Measurements from ENCODE around the gene MCU.

MCU gene

GRCh38 chr10:72840319-72840718 is 148.4 kb downstream of the MCU start:
- no peak for DNase-seq (ENCODE audit: low read depth, low spot score)

DNA sequence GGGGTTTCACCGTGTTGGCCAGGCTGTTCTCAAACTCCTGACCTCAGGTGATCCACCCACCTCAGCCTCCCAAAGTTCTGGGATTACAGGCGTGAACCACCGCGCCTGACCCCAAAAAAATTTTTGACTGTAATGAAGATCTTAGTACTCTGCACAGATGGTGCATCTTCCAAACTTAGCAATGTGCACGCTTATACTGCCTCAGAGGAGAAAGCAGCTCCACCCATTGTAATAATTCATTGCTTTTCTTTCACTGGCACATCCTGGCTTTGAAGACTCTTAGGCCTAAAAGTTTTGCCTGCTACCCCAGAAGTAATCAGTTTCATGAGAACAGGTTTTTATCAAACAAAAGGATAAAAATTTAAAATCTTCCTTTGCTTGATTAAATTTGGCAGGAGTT is 149.5 kb downstream of the MCU start:
- DNase-seq (ENCODE audit: low read depth, low spot score), result no peak

DNA sequence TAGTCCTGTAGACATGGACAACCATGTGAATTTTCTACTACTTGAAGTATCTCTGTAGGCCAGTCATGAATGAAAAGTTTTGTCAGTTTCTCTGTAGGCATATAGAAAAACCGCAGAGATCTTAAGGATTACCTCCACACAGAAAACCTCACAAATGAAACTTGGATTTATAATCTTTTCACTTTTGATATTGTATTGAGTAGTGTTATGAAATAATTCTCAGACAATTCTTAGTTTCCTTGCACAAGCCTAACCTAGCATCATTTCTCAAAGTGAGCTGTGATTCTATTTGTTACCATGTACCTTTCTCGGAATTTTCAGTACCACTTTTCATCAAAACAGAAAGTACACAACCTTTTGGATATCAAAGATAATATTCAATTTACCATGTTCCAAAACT is 150.2 kb downstream of the MCU start:
- no peak for DNase-seq (ENCODE audit: low read depth, low spot score)

GRCh38 chr10:72846238-72846637 is 154.3 kb downstream of the MCU start:
- DNase-seq (ENCODE audit: low read depth, low spot score), result no peak

GRCh38 chr10:72847681-72848080 is 155.7 kb downstream of the MCU start:
- no peak for DNase-seq (ENCODE audit: low read depth, low spot score)

DNA sequence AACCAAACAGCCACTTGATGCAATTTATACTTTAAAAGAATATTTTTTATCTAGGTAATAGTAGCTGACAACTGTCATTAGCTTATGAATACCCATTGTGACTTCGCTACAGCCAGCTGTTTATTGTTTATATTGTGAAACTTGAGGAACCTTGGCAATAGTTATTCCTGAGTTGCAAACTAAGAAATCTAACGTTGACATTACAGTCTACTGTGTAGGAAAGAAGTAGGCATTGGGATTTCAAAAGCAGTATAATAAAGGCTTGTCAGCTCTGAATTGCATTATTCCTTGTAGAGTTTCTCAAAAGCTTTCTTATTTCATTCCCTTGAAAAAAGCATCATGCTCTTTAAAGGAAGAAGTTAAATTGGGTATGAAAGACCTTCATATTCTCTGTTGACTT is 158.9 kb downstream of the MCU start:
- DNase-seq (ENCODE audit: low read depth, low spot score), result no peak

DNA sequence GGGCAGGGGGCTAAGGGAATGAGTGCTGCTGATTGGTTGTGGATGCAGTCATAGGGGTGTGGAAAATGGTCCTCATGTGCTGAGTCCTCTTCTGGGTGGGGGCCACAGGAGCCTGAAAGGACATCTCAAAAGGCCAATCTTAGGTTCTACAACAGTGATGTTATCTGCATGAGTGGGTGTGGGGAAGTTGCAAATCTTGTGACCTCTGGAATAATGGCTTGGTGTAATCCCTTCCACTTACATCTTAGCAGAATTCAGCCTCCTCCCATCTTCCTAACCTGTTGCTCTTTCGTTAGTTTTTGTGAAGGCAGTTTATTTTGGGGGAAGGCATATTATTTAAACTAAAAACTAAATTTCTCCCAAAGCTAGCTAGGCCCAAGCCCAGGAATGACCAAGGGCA is 159.6 kb downstream of the MCU start:
- no peak for DNase-seq (ENCODE audit: low read depth, low spot score)

- no peak for DNase-seq (ENCODE audit: low read depth, low spot score)
Measured at GRCh38 chr10:72852508-72852907, 160.6 kb downstream of the MCU start.

GRCh38 chr10:72855129-72855528 is 163.2 kb downstream of the MCU start:
- no peak for DNase-seq (ENCODE audit: low read depth, low spot score)

- DNase-seq (ENCODE audit: low read depth, low spot score), result no peak
Measured at GRCh38 chr10:72855790-72856189, 163.8 kb downstream of the MCU start.

DNA sequence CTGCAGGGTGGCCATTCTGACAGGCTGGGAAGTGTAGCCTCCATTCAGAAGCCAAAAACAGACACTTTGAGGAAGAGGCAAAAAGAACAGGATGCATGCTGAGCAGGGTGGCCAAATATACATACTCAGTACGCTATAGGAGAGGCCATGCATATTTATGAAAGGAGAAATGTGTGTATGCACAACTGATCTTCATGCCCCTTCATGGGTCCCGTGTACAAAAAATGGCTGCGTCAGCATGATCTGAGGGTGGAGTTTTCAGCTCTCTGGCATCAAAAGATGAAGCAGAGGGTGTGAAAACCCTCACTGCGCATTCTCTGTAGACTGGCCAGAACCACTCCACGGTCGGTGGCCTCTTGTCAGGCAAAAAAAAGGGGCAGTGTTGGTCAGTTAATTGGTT is 166.1 kb downstream of the MCU start:
- DNase-seq (ENCODE audit: low read depth, low spot score), result no peak

DNA sequence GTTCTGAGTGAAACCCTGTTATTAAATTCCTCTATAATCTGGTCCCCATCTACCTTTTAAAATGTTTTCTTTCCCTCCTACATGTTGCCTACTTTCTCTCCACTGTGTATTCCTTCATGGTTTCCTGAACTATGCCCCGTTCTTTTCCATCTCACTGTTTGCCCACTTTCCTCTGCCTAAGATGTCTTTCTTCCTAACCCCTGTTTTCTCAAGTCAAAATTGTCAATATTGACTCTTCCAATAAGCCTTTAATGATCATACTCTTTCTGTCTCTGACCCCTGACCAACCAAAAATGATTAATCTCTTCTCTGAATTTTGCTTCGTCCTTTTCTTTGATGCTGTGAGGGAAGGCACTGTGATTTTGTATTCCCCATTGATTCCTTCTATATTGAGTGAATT is 171.0 kb downstream of the MCU start:
- no peak for DNase-seq (ENCODE audit: low read depth, low spot score)

GRCh38 chr10:72875250-72876055 is 183.5 kb downstream of the MCU start:
- DNase-seq (ENCODE audit: low read depth, low spot score), result no peak

DNA sequence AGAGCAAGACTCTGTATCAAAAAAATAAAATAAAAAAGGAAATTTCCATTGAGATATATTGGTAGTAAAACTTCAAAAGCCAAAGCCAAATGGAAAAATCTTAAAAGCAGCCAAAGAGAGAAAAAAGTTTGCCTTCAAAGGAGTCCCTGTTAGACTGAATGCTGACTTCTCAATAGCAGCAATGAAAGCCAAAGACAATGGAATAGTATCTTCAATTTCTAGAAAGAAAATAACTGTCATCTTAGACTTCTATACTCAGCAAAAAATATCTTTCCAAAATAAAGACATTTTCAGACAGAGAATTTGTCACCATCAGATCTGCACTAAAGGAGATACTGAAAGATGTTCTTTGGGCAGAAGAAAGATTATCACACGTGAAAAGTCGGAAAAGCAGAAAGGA is 187.3 kb downstream of the MCU start:
- DNase-seq (ENCODE audit: low read depth, low spot score), result no peak

DNA sequence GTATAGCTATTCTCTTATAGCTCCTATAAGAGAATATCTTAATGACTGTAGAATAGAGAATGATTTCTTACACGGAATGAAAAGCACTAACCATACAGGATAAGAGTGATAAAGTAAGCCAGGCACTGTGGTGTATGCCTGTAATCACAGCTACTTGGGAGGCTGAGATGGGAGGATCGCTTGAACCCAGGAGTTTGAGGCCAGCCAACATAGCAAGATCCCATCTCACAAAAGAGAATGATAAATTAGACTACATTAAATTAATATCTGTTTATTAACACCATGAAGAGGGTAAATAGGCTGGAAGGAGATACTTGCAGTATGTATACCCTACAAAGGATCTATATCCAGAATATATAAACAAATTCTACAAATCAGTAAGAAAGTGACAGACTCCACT is 189.3 kb downstream of the MCU start:
- DNase-seq (ENCODE audit: low read depth, low spot score), result no peak

- no peak for DNase-seq (ENCODE audit: low read depth, low spot score)
Measured at GRCh38 chr10:72883861-72884260, 191.9 kb downstream of the MCU start.

- DNase-seq (ENCODE audit: low read depth, low spot score), result no peak
Measured at GRCh38 chr10:72885953-72886352, 194.0 kb downstream of the MCU start.

DNA sequence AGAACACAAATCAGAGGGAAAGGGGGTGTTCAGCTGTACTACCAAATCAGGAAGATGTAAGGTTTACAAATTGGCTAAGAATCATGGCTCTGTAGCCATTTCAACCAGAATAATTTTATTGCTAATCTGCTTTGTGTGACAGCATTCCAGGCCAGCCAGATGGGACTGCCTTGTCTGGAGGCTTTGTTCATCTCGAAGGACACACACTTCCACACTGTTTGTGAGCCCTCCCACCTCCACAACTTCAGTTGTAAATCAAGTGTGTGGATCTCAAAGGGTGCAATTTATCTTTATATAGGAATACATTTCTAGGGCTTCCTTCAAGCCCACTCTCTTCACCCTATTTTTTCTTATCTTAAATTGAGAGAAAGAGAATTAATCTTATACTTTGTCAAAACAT is 194.7 kb downstream of the MCU start:
- DNase-seq (ENCODE audit: low read depth, low spot score), result no peak

DNA sequence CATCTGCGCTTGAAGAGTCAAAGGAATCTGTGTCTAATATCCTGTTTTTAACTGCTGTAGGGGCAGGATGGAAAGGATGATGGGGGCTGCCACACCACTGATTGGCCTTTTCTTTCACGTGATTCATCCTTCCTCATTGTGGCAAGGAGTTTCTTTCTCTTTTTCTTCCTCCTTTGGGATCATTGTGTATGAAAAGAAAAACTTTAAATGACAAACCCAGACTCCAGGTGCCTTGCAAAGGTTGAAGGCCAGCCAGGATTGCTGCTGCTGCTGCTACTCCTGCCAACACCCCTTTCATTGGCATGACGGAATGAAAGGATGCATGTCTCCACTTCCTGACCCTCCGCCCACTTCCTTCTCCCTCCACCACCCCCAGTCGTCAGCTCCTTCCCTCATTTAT is 195.1 kb downstream of the MCU start:
- no peak for DNase-seq (ENCODE audit: low read depth, low spot score)

GRCh38 chr10:72888151-72888638 is 196.3 kb downstream of the MCU start:
- DNase-seq (ENCODE audit: low read depth, low spot score), result no peak

DNA sequence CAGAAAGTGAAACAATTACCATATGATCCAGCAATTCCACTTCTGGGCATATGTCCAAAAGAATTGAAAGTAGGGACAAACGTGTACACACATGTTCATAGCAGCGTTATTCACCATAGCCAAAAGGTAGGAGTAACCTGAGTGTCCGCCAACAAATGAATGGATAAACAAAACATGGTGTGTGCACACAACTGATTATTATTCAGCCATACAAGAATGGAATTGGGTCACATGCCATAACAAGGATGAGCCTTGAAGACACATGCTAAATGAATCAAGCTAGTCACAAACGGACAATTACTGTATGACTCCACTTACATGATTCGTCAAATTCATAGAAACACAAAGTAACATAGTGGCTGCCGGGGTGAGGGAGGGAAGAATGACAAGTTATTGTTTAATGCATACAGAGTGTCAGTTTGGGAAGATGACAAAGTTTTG is 197.5 kb downstream of the MCU start:
- no peak for DNase-seq (ENCODE audit: low read depth, low spot score)

DNA sequence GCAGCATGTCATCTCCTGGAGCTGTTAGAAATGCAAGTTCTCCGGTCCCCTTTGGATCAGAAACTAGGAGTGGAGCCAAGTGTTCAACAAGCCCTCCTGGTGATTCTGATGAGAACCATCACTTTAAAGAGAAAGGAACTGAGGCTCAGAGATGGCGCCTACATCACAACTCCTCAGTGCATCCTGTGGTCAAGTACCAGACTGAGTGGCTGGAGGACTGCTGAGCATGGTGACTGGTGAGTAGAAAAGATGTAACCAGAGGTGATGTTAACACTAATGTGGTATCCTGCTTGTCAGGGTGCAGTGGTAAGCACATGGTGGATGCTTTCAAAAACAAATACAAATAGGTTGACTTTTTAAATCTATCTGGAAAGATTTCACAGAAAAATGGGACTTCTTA is 198.1 kb downstream of the MCU start:
- DNase-seq (ENCODE audit: low read depth, low spot score), result no peak

DNA sequence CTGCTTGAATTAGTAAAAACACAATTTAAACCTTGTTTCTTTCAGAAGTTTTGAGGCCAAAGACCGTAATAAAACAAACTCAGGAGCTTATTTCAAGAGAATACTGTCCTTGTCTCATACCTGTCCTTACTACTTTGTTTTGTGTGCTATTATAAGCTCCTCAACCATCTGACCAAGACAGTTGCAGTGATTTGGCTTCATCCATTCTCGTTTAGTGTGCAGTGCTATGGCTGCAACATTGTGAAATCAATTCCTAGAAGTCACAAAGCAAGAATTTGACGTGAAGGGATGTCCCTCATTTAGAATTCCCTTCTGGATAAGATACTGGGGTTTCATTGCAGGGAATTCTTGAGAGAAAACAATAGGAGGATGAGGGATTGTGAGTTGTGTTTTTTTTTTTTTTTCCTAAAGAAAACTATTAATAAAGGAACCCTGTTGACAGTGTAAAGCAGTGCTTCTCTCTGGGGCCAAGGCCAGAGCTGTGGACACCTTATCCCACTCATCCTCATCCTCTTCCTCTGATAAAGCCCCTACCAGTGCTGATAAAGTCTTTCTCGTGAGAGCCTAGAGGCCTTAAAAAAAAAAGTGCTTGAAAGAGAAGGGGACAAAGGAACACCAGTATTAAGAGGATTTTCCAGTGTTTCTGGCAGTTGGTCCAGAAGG is 201.3 kb downstream of the MCU start, which contains the start of gene OIT3:
Gene OIT3 (plus strand): TSS at position 604 of the 663 bp plus-strand sequence. CDS start 60 bp downstream, outside the sequence.
- no peak for DNase-seq (ENCODE audit: low read depth, low spot score)

Measured in brain pericyte (primary cell).